ENCODE results near the gene CRTAC1. TPM values are rescaled to one million over a fixed set of nuclear protein-coding genes. Genes with fewer than 3 reads are reported as not detected.

The CRTAC1 gene
- total RNA-seq, 4 donors from 2014 or later = 0.41 to 0.79 TPM; not detected in 2

DNA sequence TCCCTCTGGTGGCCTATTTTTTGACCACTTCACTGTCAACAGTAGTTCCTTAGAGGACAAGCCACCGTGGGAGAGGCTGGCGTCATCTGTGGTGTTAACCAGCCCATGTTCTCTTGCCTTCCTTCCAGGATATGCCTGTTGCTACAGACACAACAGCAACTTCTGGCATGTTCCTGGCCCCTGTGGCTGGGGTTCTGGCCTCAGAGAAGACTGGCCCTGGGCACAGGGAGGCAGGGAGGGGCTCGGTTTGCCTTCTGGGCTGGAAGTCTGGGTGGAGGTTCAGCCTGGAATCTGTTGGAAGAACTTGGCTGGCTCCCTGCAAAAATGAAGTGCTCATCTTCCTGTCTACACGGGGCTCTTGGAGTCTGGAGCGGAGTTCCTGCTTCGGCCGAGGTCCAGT, 155.0 kb downstream of the CRTAC1 start:
- WGBS, 2 donors (ENCODE audit: low coverage in 1 of 2) = 60 to 70% methylated on average over 1 to 7 of the region's 7 CpGs
- intact Hi-C loops (cut with DNase I; ENCODE audit: low total_unique reads) (no loop called here), in situ Hi-C loops (cut with MboI; ENCODE audit: low pct_ligation_motif_present in 1 of 4, low pct_unique_long_range_greater_than_20kb in 1 of 4, low sequenced_read_pairs in 3 of 4) (loop anchor here in 1 of 4 donors (10.0 kb wide), 1 partner anchor 81 kb away; no protein-coding TSS in a partner anchor)
- no peaks in the 10 kb centered on the region for H3K9me3 ChIP-seq
- H3K4me3 ChIP-seq = no peak overlapping the region
- no peaks in the 10 kb centered on the region for H3K36me3 ChIP-seq
- H3K4me1 ChIP-seq = no peaks in the 10 kb centered on the region
- TF ChIP-seq, protein P1, sequence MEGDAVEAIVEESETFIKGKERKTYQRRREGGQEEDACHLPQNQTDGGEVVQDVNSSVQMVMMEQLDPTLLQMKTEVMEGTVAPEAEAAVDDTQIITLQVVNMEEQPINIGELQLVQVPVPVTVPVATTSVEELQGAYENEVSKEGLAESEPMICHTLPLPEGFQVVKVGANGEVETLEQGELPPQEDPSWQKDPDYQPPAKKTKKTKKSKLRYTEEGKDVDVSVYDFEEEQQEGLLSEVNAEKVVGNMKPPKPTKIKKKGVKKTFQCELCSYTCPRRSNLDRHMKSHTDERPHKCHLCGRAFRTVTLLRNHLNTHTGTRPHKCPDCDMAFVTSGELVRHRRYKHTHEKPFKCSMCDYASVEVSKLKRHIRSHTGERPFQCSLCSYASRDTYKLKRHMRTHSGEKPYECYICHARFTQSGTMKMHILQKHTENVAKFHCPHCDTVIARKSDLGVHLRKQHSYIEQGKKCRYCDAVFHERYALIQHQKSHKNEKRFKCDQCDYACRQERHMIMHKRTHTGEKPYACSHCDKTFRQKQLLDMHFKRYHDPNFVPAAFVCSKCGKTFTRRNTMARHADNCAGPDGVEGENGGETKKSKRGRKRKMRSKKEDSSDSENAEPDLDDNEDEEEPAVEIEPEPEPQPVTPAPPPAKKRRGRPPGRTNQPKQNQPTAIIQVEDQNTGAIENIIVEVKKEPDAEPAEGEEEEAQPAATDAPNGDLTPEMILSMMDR (IDR thresholded peaks at IDR 0.05) = no peak
- TF ChIP-seq EP300 (IDR thresholded peaks at IDR 0.05; ENCODE audit: low read depth) (no peak), POLR2AphosphoS5 (IDR thresholded peaks at IDR 0.05) (no peak), POLR2A (IDR thresholded peaks at IDR 0.05) (no peak)
- DNase-seq = no peak
- H3K27me3 ChIP-seq = peaks cover 6% of the 10 kb centered on the region
- H3K27ac ChIP-seq = no peak overlapping the region

- Histone ChIP-seq H3K27ac (no peak overlapping the region), H3K9me3 (no peaks in the 10 kb centered on the region), H3K27me3 (peaks cover 14% of the 10 kb centered on the region), H3K4me3 (no peak overlapping the region), H3K36me3 (no peaks in the 10 kb centered on the region), H3K4me1 (peaks cover 0 to 4% (median 3%) of the 10 kb centered on the region in 4 donors)
- intact Hi-C loops (cut with DNase I; ENCODE audit: low total_unique reads) = no loop called here
- 67 to 68% methylated on average over 6 of the region's 6 CpGs for WGBS, 2 donors (ENCODE audit: low coverage in 1 of 2)
- TF ChIP-seq, protein P1 (IDR thresholded peaks at IDR 0.05) = no peak
- TF ChIP-seq EP300 (IDR thresholded peaks at IDR 0.05; ENCODE audit: low read depth) (no peak), POLR2A (IDR thresholded peaks at IDR 0.05) (no peak), POLR2AphosphoS5 (IDR thresholded peaks at IDR 0.05) (no peak)
- in situ Hi-C loops (cut with MboI; ENCODE audit: low pct_ligation_motif_present in 1 of 4, low pct_unique_long_range_greater_than_20kb in 1 of 4, low sequenced_read_pairs in 3 of 4) = loop anchor here in 1 of 4 donors (10.0 kb wide), 1 partner anchor 80 kb away; no protein-coding TSS in a partner anchor
- DNase-seq = no peak
These were observed 156.1 kb downstream of the CRTAC1 start for GRCh38 chr10:97874332-97874731.

DNA sequence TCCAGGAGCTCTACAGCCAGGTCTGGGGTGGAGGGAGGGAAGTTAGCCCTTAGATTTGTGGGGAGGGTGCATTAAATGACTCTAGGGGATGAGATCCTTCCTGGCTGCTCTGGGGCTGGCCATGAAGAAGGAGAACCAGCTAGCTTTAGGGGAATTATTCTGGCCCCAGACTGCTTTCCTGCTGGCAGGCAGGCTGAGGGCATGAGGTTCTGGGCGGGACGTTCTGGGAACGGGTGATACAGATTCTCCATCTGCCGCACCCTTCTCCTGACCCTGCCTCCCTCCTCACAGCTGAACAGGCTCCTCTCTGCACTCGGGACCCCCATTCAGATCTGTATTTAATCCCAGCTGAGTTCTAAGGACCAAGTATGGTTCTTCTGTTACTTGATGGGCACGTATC, 156.9 kb downstream of the CRTAC1 start:
- TF ChIP-seq POLR2AphosphoS5 (IDR thresholded peaks at IDR 0.05) (no peak), POLR2A (IDR thresholded peaks at IDR 0.05) (no peak), EP300 (IDR thresholded peaks at IDR 0.05; ENCODE audit: low read depth) (no peak)
- TF ChIP-seq, protein P1 (IDR thresholded peaks at IDR 0.05) = no peak
- Histone ChIP-seq H3K36me3 (no peaks in the 10 kb centered on the region), H3K27me3 (peaks cover 14% of the 10 kb centered on the region), H3K4me3 (no peak overlapping the region), H3K9me3 (no peaks in the 10 kb centered on the region), H3K4me1 (peaks cover 6 to 10% (median 8%) of the 10 kb centered on the region in 4 donors), H3K27ac (no peak overlapping the region)
- in situ Hi-C loops (cut with MboI; ENCODE audit: low pct_ligation_motif_present in 1 of 4, low pct_unique_long_range_greater_than_20kb in 1 of 4, low sequenced_read_pairs in 3 of 4) = loop anchor here in 1 of 4 donors (10.0 kb wide), 1 partner anchor 79 kb away; no protein-coding TSS in a partner anchor
- no peak for DNase-seq
- intact Hi-C loops (cut with DNase I; ENCODE audit: low total_unique reads) = no loop called here
- 65% methylated on average over 6 of the region's 6 CpGs; no CpG with 5 or more reads in 1 of the 2 donors for WGBS, 2 donors (ENCODE audit: low coverage in 1 of 2)

DNA sequence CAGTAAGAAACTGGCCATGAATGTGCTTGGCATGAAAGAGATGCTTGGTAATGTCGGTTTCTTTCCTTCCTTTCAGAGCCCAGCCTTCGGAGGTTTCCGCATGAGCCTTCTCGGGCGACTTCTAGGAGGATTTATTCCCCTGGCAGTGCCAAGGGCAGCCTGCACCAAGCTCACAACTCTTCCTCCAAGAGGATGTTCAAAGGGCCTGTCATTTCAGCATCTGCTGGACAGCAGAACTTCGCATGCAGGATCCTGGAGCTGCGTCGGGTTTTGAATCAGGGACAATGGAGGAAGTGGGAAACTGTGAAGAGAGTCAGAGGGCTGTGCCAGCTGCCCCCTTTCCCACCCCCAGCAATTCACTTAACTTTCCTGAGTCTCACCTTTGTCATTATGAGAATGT, 159.4 kb downstream of the CRTAC1 start:
- Histone ChIP-seq H3K36me3 (no peaks in the 10 kb centered on the region), H3K27ac (no peak overlapping the region), H3K4me3 (no peak overlapping the region), H3K27me3 (peaks cover 14% of the 10 kb centered on the region), H3K4me1 (peaks cover 6 to 10% (median 8%) of the 10 kb centered on the region in 4 donors), H3K9me3 (no peaks in the 10 kb centered on the region)
- in situ Hi-C loops (cut with MboI; ENCODE audit: low pct_ligation_motif_present in 1 of 4, low pct_unique_long_range_greater_than_20kb in 1 of 4, low sequenced_read_pairs in 3 of 4) = loop anchor here in 1 of 4 donors (10.0 kb wide), 1 partner anchor 76 kb away; no protein-coding TSS in a partner anchor
- 84% methylated on average over 8 of the region's 8 CpGs; no CpG with 5 or more reads in 1 of the 2 donors for WGBS, 2 donors (ENCODE audit: low coverage in 1 of 2)
- TF ChIP-seq, protein P1 (IDR thresholded peaks at IDR 0.05) = no peak
- TF ChIP-seq POLR2A (IDR thresholded peaks at IDR 0.05) (no peak), EP300 (IDR thresholded peaks at IDR 0.05; ENCODE audit: low read depth) (no peak), POLR2AphosphoS5 (IDR thresholded peaks at IDR 0.05) (no peak)
- DNase-seq = no peak
- intact Hi-C loops (cut with DNase I; ENCODE audit: low total_unique reads) = no loop called here

Measured in transverse colon (tissue), 4 donors.